Glutamatergic neuron (in vitro differentiated cells): ENCODE measurements around the gene NSUN6. TPM values are rescaled to one million over a fixed set of nuclear protein-coding genes. Genes with fewer than 3 reads are reported as not detected.

Source experiments
- DNase-seq: peaks from one replicate; pipeline ENCODE4 v3.0.0; 2022
- H3K27ac Mint-ChIP-seq: one replicate; pipeline ENCODE4 v1.8.0; 2020; ENCODE audit warnings: mild to moderate bottlenecking, mixed read lengths, inconsistent platforms; ENCODE audit not compliant: unreplicated experiment
- H3K27me3 Mint-ChIP-seq: one replicate; pipeline ENCODE4 v1.8.0; 2020; ENCODE audit warnings: mild to moderate bottlenecking, moderate library complexity, mixed read lengths, inconsistent platforms; ENCODE audit not compliant: unreplicated experiment
- H3K36me3 Mint-ChIP-seq: one replicate; pipeline ENCODE4 v1.8.0; 2020; ENCODE audit warnings: mild to moderate bottlenecking, mixed read lengths, inconsistent platforms; ENCODE audit not compliant: unreplicated experiment
- H3K4me1 Mint-ChIP-seq: one replicate; pipeline ENCODE4 v1.8.0; 2020; ENCODE audit warnings: mild to moderate bottlenecking, low read depth, mixed read lengths, inconsistent platforms; ENCODE audit not compliant: unreplicated experiment
- H3K4me3 Mint-ChIP-seq: one replicate; pipeline ENCODE4 v1.8.0; 2020; ENCODE audit warnings: mild to moderate bottlenecking, mixed read lengths, inconsistent platforms; ENCODE audit not compliant: unreplicated experiment
- H3K9me3 Mint-ChIP-seq: one replicate; pipeline ENCODE4 v1.8.0; 2020; ENCODE audit warnings: mild to moderate bottlenecking, moderate library complexity, mixed read lengths, inconsistent platforms; ENCODE audit not compliant: unreplicated experiment
- total RNA-seq: library from RNA; stranded (reverse); fragmentation: NEBNext Ultra II Directional; extraction: Animal tissue kit (Norgen Biotek cat#: 25700); gene quantifications from one replicate; pipeline ENCODE4 v1.2.1, GENCODE V29; 2021; ENCODE audit not compliant: unreplicated experiment
- TF ChIP-seq, protein P1 (sequence below): fragments of 200-600 bp; sonication (generic); IDR thresholded peaks from one replicate; pipeline ENCODE4 v1.5.0; 2021; ENCODE audit not compliant: partially characterized antibody, unreplicated experiment

Gene NSUN6
- total RNA-seq, 1 donor from 2014 or later = 20.7 TPM

DNA sequence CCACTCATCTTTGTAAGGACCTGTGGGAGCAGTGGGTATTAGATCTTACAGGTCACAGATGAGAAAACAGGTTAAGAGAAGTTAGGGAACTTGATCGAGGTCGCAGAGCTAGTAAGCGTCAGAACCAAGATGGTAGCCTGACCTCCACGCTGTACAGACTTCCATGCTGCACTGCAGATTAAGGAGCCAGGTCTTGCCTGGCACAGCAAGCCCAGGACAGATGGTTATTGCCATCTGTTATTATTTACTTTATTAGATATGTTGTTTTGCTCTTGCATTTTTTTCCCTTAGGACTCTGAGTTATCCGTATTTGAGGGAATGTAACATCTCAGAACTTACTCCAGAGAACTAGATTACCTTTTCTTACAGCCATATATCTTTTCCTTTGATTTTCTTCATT, 147.2 kb downstream of the NSUN6 start:
- no peaks in the 10 kb centered on the region for H3K27me3 Mint-ChIP-seq
- H3K36me3 Mint-ChIP-seq = no peaks in the 10 kb centered on the region
- peaks cover 3% of the 10 kb centered on the region for H3K4me1 Mint-ChIP-seq
- no peaks in the 10 kb centered on the region for H3K9me3 Mint-ChIP-seq
- TF ChIP-seq, protein P1, sequence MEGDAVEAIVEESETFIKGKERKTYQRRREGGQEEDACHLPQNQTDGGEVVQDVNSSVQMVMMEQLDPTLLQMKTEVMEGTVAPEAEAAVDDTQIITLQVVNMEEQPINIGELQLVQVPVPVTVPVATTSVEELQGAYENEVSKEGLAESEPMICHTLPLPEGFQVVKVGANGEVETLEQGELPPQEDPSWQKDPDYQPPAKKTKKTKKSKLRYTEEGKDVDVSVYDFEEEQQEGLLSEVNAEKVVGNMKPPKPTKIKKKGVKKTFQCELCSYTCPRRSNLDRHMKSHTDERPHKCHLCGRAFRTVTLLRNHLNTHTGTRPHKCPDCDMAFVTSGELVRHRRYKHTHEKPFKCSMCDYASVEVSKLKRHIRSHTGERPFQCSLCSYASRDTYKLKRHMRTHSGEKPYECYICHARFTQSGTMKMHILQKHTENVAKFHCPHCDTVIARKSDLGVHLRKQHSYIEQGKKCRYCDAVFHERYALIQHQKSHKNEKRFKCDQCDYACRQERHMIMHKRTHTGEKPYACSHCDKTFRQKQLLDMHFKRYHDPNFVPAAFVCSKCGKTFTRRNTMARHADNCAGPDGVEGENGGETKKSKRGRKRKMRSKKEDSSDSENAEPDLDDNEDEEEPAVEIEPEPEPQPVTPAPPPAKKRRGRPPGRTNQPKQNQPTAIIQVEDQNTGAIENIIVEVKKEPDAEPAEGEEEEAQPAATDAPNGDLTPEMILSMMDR = no peak
- H3K27ac Mint-ChIP-seq = no peak overlapping the region
- DNase-seq = no peak
- no peak overlapping the region for H3K4me3 Mint-ChIP-seq

DNA sequence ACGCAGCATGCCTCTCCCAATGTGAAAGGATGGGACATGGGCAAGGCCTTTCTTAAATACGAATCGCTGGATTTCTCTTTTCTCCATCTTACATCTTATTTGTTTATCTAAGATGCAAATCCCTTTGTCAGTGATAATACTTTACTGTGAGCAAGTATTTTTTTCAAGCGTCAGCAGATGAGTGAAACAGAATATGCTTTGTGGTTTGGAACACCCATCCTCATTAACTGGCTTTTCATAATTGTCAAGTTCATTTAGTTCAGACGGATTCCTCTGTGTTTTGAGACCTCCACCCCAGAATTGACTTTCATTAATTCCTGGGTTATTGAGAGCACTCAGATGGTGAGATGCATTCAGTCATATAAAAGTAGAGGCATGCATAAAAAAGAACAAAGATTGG, 149.8 kb downstream of the NSUN6 start:
- Mint-ChIP-seq H3K4me3 (no peak overlapping the region), H3K9me3 (no peaks in the 10 kb centered on the region), H3K27ac (no peak overlapping the region), H3K36me3 (no peaks in the 10 kb centered on the region), H3K27me3 (no peaks in the 10 kb centered on the region), H3K4me1 (peaks cover 3% of the 10 kb centered on the region)
- TF ChIP-seq, protein P1 = no peak
- DNase-seq = no peak

DNA sequence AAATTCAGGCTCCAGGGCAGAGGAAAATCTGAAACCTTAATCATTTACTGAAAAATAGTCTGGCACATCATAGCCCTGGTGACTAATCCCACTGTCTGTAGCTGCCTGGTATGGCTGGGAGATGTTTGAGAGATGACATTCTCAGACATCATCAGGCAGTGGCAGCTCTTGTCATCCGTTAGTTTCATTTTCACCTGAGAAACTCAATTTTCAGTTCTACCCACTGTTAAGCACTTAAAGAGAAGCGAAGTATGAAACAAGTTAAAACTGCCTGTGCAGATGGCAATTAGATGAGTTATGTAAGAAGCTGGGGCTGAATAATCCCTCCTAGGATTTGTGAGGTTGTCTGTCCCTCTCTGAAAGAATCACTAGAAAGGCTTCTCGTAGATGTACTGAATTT, 150.2 kb downstream of the NSUN6 start:
- H3K4me1 Mint-ChIP-seq = peaks cover 3% of the 10 kb centered on the region
- DNase-seq = no peak
- no peaks in the 10 kb centered on the region for H3K36me3 Mint-ChIP-seq
- TF ChIP-seq, protein P1 = no peak
- no peak overlapping the region for H3K4me3 Mint-ChIP-seq
- no peaks in the 10 kb centered on the region for H3K9me3 Mint-ChIP-seq
- H3K27ac Mint-ChIP-seq = no peak overlapping the region
- no peaks in the 10 kb centered on the region for H3K27me3 Mint-ChIP-seq

DNA sequence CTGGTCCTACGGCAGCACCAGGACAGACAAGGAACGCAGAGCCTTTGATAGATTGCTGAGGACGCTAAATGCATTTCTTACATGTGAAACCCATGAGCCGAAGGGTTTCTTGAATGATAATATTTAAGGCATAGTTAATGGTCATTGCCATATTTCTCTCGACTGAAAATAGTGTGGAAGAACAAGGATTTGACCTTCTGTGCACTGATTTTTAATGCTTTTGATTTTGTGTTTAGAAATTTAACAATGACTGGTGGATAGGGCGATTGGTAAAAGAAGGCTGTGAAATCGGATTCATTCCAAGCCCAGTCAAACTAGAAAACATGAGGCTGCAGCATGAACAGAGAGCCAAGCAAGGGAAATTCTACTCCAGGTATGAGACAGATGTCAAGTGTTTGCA, 150.8 kb downstream of the NSUN6 start:
- Mint-ChIP-seq H3K27ac (no peak overlapping the region), H3K9me3 (no peaks in the 10 kb centered on the region), H3K27me3 (no peaks in the 10 kb centered on the region), H3K36me3 (no peaks in the 10 kb centered on the region), H3K4me3 (no peak overlapping the region), H3K4me1 (peaks cover 3% of the 10 kb centered on the region)
- no peak for DNase-seq
- TF ChIP-seq, protein P1 = no peak

DNA sequence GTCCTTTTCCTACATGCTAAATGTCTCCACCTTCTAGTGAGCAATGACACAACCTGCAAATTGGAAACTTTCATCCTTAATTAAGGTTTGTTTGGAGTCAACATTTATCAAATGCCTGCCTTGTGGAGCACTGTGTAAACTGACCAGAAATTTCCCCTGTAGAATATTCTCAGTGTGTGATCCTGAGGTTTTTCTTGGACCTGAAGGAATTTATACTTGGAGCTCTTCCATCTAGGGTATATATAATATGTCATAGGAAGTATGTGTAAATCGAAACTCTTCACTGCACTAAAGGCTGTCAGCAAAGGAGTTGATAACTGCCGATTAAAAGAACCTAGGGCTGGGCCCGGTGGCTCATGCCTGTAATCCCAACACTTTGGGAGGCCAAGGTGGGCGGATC, 152.4 kb downstream of the NSUN6 start:
- Mint-ChIP-seq H3K27ac (no peak overlapping the region), H3K4me3 (no peak overlapping the region), H3K9me3 (no peaks in the 10 kb centered on the region), H3K27me3 (no peaks in the 10 kb centered on the region), H3K36me3 (no peaks in the 10 kb centered on the region), H3K4me1 (peaks cover 2% of the 10 kb centered on the region)
- no peak for DNase-seq
- TF ChIP-seq, protein P1 = no peak
